Mesenchymal stem cell (in vitro differentiated cells and primary cell): Measurements from ENCODE around the gene PLXDC2.

Experiments used
- DNase-seq: peaks from one replicate; pipeline ENCODE4 v3.0.0-alpha.2; 2013
- H2AFZ ChIP-seq: one replicate; pipeline ENCODE4 v1.6.1; 2013; ENCODE audit warnings: low read depth, mild to moderate bottlenecking, control low read depth, inconsistent platforms, low read length, moderate library complexity
- H2AK5ac ChIP-seq: 2 replicates; pipeline ENCODE4 v1.6.1; 2013; ENCODE audit warnings: low read length, moderate library complexity, mild to moderate bottlenecking, inconsistent platforms; ENCODE audit not compliant: severe bottlenecking
- H2BK120ac ChIP-seq: one replicate; pipeline ENCODE4 v1.6.1; 2013; ENCODE audit warnings: low read depth, mild to moderate bottlenecking, inconsistent platforms, low read length, moderate library complexity
- H2BK12ac ChIP-seq, 2 experiments: one replicate each; pipeline ENCODE4 v1.6.1; 2013; ENCODE audit warnings: inconsistent platforms in 2 of 2, low read length in 2 of 2, mild to moderate bottlenecking in 2 of 2, moderate library complexity in 2 of 2, control low read depth in 1 of 2
- H2BK15ac ChIP-seq: one replicate; pipeline ENCODE4 v1.6.1; 2013; ENCODE audit warnings: mild to moderate bottlenecking, low read depth, inconsistent platforms; ENCODE audit not compliant: poor library complexity, severe bottlenecking
- H2BK5ac ChIP-seq: 2 replicates; pipeline ENCODE4 v1.6.1; 2013; ENCODE audit warnings: low read depth, mild to moderate bottlenecking, low read length, control low read depth, inconsistent platforms; ENCODE audit not compliant: poor library complexity, severe bottlenecking
- H3K14ac ChIP-seq, 2 experiments: one replicate each; pipeline ENCODE4 v1.6.1; 2013; ENCODE audit warnings: inconsistent platforms in 2 of 2, low read length in 2 of 2, control low read depth in 1 of 2, mild to moderate bottlenecking in 1 of 2, moderate library complexity in 1 of 2
- H3K18ac ChIP-seq, 2 experiments: one replicate each; pipeline ENCODE4 v1.6.1; 2013; ENCODE audit warnings: inconsistent platforms in 2 of 2, low read length in 2 of 2, control low read depth in 1 of 2, low read depth in 1 of 2, mild to moderate bottlenecking in 1 of 2
- H3K23ac ChIP-seq, 2 experiments: one replicate each; pipeline ENCODE4 v1.6.1; 2013; ENCODE audit warnings: inconsistent platforms in 2 of 2, low read length in 2 of 2, mild to moderate bottlenecking in 2 of 2, moderate library complexity in 2 of 2, control low read depth in 1 of 2
- H3K27ac ChIP-seq: 2 replicates; pipeline ENCODE4 v1.5.1; 2013; ENCODE audit warnings: mild to moderate bottlenecking, moderate library complexity, low read length, control low read depth, inconsistent platforms; ENCODE audit not compliant: poor library complexity, severe bottlenecking
- H3K27me3 ChIP-seq, 2 experiments: 2 replicates each; pipeline versions ENCODE4 v1.6.1 to v1.7.0; 2013; ENCODE audit warnings: low read length in 2 of 2, mild to moderate bottlenecking in 2 of 2, moderate library complexity in 2 of 2, control low read depth in 1 of 2, inconsistent platforms in 1 of 2; ENCODE audit not compliant: control insufficient read depth in 1 of 2, insufficient read depth in 1 of 2
- H3K36me3 ChIP-seq, 2 experiments: 2 replicates each; pipeline versions ENCODE4 v1.6.1 to v1.7.0; 2013; ENCODE audit warnings: low read length in 2 of 2, control low read depth in 1 of 2, inconsistent platforms in 1 of 2, low read depth in 1 of 2, mild to moderate bottlenecking in 1 of 2; ENCODE audit not compliant: insufficient read depth in 2 of 2, control insufficient read depth in 1 of 2
- H3K4ac ChIP-seq, 2 experiments: one replicate each; pipeline ENCODE4 v1.6.1; 2013; ENCODE audit warnings: inconsistent platforms in 2 of 2, low read length in 2 of 2, mild to moderate bottlenecking in 2 of 2, moderate library complexity in 2 of 2, control low read depth in 1 of 2, low read depth in 1 of 2
- H3K4me1 ChIP-seq: 2 replicates; pipeline ENCODE4 v1.6.1; 2013; ENCODE audit warnings: low read depth, low read length, control low read depth; ENCODE audit not compliant: control insufficient read depth, insufficient read depth
- H3K4me2 ChIP-seq: 2 replicates; pipeline ENCODE4 v1.6.1; 2013; ENCODE audit warnings: low read length, mild to moderate bottlenecking, inconsistent platforms; ENCODE audit not compliant: poor library complexity, severe bottlenecking
- H3K4me3 ChIP-seq, 2 experiments: 2 replicates each; pipeline versions ENCODE4 v1.5.1 to v1.7.0; 2013; ENCODE audit warnings: low read length in 2 of 2, mild to moderate bottlenecking in 2 of 2, control low read depth in 1 of 2, low read depth in 1 of 2; ENCODE audit not compliant: insufficient read depth in 1 of 2
- H3K79me1 ChIP-seq: replicated peaks from 2 replicates; pipeline ENCODE4 v1.6.1; 2013; ENCODE audit warnings: mild to moderate bottlenecking, control low read depth, low read length, inconsistent platforms; ENCODE audit not compliant: poor library complexity, severe bottlenecking
- H3K9ac ChIP-seq: 2 replicates; pipeline ENCODE4 v1.7.0; 2013; ENCODE audit warnings: mild to moderate bottlenecking, low read length, moderate library complexity
- H3K9me3 ChIP-seq: 2 replicates; pipeline ENCODE4 v1.7.0; 2013; ENCODE audit warnings: mild to moderate bottlenecking, low read length; ENCODE audit not compliant: control insufficient read depth
- H4K8ac ChIP-seq: one replicate; pipeline ENCODE4 v1.6.1; 2013; ENCODE audit warnings: inconsistent platforms, mild to moderate bottlenecking, low read length, moderate library complexity
- H4K91ac ChIP-seq: one replicate; pipeline ENCODE4 v1.6.1; 2013; ENCODE audit warnings: mild to moderate bottlenecking, low read length, inconsistent platforms
- WGBS: methylation state at CpG from one replicate; pipeline ENCODE4 v1.1.7; 2013; ENCODE audit warnings: mixed read lengths; 5-methylcytosine and 5-hydroxymethylcytosine counted together

The PLXDC2 gene

DNA sequence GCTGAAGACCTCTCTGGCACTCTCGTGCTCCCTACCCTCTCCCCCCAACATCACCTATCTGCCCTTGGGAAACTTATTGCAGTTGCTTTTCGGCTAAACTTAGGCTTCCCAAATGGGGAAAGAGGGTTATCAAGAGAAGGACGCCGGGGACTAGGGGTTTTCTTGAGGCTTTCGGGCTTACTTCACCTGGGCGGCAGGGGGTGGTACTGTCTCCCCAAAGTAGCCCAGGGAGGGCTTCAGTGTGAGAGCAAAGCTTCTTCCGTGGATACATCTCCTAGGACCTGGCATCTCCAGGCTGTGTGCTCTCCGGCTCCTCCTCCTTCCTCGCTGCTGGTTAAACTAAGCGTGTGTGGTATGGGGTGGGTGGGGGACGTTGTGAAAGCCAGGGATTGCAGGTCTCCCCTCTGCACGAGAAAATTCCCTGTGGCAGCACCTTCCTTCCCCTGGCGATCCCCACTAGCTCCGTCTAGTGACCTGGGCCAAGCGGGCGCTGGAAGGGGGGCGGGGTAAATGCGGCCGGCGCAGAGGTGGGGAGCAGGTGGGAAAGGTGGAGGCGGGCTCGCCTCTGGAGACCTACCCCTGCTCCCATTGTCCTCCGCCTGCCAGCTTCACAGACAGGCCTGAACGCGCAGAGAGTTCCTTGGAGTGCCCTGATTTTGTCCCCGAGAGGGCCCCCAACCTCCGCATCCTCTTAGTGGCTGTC lies 1.1 kb downstream of the PLXDC2 start:
- no peak overlapping the region for H2BK120ac ChIP-seq
- no peak overlapping the region for H2AK5ac ChIP-seq
- no peak overlapping the region for H3K27ac ChIP-seq
- no peak overlapping the region for H4K8ac ChIP-seq
- peak overlapping the region in 1 of 2 experiments; percentile 67 for H3K14ac ChIP-seq
- H3K9me3 ChIP-seq = no peaks in the 10 kb centered on the region
- no peak overlapping the region for H2BK5ac ChIP-seq
- H2AFZ ChIP-seq = peak overlapping the region; percentile 76
- peak overlapping the region; percentile 7 to 64 for H3K18ac ChIP-seq
- peaks cover 8% of the 10 kb centered on the region for H3K4me1 ChIP-seq
- H3K4me3 ChIP-seq = peak overlapping the region; percentile 83 to 89
- no peaks in the 10 kb centered on the region for H3K36me3 ChIP-seq
- no peak overlapping the region for H2BK15ac ChIP-seq
- peak overlapping the region in 1 of 2 experiments; percentile 34 for H3K4ac ChIP-seq
- peak overlapping the region; percentile 84 for H3K9ac ChIP-seq
- H3K23ac ChIP-seq = no peak overlapping the region
- H3K27me3 ChIP-seq = peaks cover 21 to 29% of the 10 kb centered on the region in 2 experiments
- no peak overlapping the region for H4K91ac ChIP-seq
- DNase-seq = peak; percentile 63
- H2BK12ac ChIP-seq = peak overlapping the region in 1 of 2 experiments; percentile 54
- 0% methylated on average over 15 of the region's 27 CpGs for WGBS
- H3K79me1 ChIP-seq = peaks cover 6% of the 10 kb centered on the region
- H3K4me2 ChIP-seq = peak overlapping the region; percentile 90

DNA sequence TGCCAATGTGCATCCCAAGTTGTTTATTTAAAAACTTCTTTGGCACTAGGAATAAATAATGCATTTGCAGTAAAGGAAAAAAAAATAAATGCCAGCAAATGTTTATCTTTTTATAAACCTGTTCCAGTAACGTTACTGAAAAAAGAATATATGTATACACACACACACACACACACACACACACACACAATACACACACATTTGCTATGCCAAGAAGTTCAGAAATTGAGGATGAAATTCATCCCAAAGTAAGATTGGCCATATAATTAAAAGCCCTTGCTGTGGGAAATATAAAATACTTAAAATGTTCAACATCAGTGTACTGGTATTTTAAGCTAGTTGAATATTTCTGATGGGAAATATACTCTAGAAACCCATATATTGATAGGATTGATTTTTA lies 2.6 kb downstream of the PLXDC2 start:
- H3K36me3 ChIP-seq = no peaks in the 10 kb centered on the region
- peaks cover 21 to 29% of the 10 kb centered on the region in 2 experiments for H3K27me3 ChIP-seq
- H3K4me2 ChIP-seq = no peak overlapping the region
- WGBS = 0% methylated on average over 1 of the region's 1 CpG
- no peak overlapping the region for H2BK120ac ChIP-seq
- H3K4me3 ChIP-seq = no peak overlapping the region
- no peak overlapping the region for H2BK15ac ChIP-seq
- H3K18ac ChIP-seq = no peak overlapping the region
- no peak overlapping the region for H3K14ac ChIP-seq
- no peak overlapping the region for H4K91ac ChIP-seq
- no peak for DNase-seq
- no peak overlapping the region for H2AFZ ChIP-seq
- H3K23ac ChIP-seq = no peak overlapping the region
- H3K9me3 ChIP-seq = no peaks in the 10 kb centered on the region
- H2AK5ac ChIP-seq = no peak overlapping the region
- H4K8ac ChIP-seq = no peak overlapping the region
- no peak overlapping the region for H3K4ac ChIP-seq
- peaks cover 8% of the 10 kb centered on the region for H3K4me1 ChIP-seq
- H3K79me1 ChIP-seq = peaks cover 6% of the 10 kb centered on the region
- peak overlapping the region; percentile 84 for H3K9ac ChIP-seq
- no peak overlapping the region for H2BK12ac ChIP-seq
- H3K27ac ChIP-seq = no peak overlapping the region
- H2BK5ac ChIP-seq = no peak overlapping the region

DNA sequence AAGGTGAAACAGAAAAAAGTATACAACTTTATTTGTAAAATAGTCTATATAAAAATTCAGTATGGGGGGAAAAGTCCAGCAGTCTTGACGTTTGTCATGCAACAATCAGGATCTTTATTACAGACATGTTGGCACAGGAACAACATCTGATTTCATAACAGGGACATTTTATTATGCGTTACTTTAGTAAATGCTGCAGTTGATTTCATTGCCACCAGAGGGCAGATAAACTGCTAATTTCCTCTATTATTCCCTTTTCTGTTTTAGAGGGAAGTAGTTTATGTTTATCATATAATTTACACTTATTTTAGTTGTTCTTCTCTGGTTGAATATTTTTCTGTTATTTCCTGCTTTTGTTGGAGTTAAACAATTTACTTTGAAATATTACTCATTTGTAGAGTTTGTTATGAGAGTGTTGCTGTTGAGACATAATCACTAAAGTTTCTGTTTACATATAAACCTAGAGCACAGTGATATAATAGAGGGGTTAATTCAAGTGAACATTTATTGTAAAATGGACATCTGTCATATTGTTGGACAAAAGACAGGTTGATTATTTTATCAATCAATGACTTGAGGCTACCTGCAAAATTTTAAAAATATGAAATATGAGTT lies 3.3 kb downstream of the PLXDC2 start:
- Histone ChIP-seq H3K4me1 (peaks cover 8% of the 10 kb centered on the region), H3K4me2 (no peak overlapping the region), H3K23ac (no peak overlapping the region), H2AFZ (no peak overlapping the region), H2BK5ac (no peak overlapping the region), H4K8ac (no peak overlapping the region), H3K36me3 (no peaks in the 10 kb centered on the region), H2BK12ac (no peak overlapping the region), H2BK120ac (no peak overlapping the region), H2AK5ac (no peak overlapping the region), H3K4ac (no peak overlapping the region), H4K91ac (no peak overlapping the region), H3K27me3 (peaks cover 17 to 26% of the 10 kb centered on the region in 2 experiments), H3K9ac (no peak overlapping the region), H2BK15ac (no peak overlapping the region), H3K4me3 (no peak overlapping the region), H3K18ac (no peak overlapping the region), H3K14ac (no peak overlapping the region), H3K79me1 (peaks cover 6% of the 10 kb centered on the region), H3K27ac (no peak overlapping the region), H3K9me3 (no peaks in the 10 kb centered on the region)
- no CpG with 5 or more reads among the region's 2 CpGs for WGBS
- peak; percentile 75 for DNase-seq

DNA sequence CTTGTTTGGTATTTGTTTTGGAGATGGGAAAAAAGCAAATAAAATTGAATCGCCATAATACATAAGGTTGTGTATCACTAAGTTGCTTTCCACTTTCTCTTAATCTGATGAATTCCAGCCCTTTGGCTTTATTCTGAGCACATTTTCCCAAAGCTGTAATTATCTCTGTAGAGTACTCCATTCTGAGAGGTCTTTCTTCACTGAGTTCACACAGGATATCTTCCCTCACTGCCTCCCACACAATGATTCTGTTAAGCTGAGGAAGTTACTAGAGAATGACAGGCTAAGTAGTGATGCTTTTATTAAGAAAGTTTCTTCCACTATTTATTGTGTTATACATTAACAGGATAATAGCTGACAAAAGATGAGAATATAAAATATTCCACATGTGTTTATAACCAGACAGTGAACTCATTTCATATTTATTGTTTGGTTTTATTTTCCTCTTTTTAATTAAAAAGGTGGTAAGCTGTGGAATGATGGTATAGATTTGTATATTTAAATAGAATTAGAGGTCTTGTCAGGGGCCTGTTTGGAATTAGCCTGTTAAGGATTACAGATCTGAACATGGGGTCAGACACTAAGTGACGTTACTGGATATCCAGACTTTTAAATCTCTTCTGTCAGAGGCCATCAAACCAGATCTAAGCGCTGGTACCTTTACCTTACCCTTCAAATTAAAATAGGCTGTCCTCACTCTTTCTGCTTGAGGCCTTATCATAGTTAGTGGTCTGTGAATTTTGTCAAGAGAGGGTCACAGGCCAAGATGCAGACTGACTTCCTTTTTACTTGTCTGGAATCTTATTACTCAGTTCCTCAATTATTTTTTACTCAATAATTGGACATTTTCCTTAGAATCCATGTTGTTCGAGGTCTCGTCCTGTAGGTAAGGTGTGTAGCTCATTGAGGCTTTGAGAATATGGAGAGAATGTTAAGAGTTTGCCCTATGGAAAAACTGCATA lies 8.4 kb downstream of the PLXDC2 start:
- Histone ChIP-seq H2AFZ (no peak overlapping the region), H3K14ac (no peak overlapping the region), H3K4me2 (no peak overlapping the region), H3K23ac (no peak overlapping the region), H2BK120ac (no peak overlapping the region), H3K18ac (no peak overlapping the region), H3K4me3 (no peak overlapping the region), H2BK5ac (no peak overlapping the region), H3K4ac (no peak overlapping the region), H3K27ac (no peak overlapping the region), H2AK5ac (no peak overlapping the region), H3K9me3 (no peaks in the 10 kb centered on the region), H2BK15ac (no peak overlapping the region), H2BK12ac (no peak overlapping the region), H4K91ac (no peak overlapping the region), H3K79me1 (peaks cover 1% of the 10 kb centered on the region), H3K9ac (no peak overlapping the region), H3K4me1 (no peaks in the 10 kb centered on the region), H3K27me3 (no peaks in the 10 kb centered on the region), H3K36me3 (no peaks in the 10 kb centered on the region), H4K8ac (no peak overlapping the region)
- WGBS = 90% methylated on average over 4 of the region's 5 CpGs
- no peak for DNase-seq
